H1 (cell line): ENCODE results near the gene ZNF423. TPM values are rescaled to one million over a fixed set of nuclear protein-coding genes. Genes with fewer than 3 reads are reported as not detected.

Experiments
- CTCF ChIA-PET: fragments of 300-600 bp; sonication (Branson Sonifier 250); formaldehyde crosslinking; loops from one replicate; lab custom pipeline; 2021; ENCODE audit not compliant: partially characterized antibody; lab: Charles Lee
- POLR2A ChIA-PET: fragments of 300-600 bp; sonication (Branson Sonifier 250); formaldehyde crosslinking; loops from one replicate; lab custom pipeline; 2021; ENCODE audit warnings: inconsistent platforms; ENCODE audit not compliant: partially characterized antibody; lab: Charles Lee
- DNase-seq, 2 experiments: peaks; one replicate each; pipeline versions ENCODE4 v3.0.0 to v3.0.0-alpha.2; 2010 to 2022; ENCODE audit warnings: low spot score in 2 of 2, low read depth in 1 of 2, mixed read lengths in 1 of 2
- FAIRE-seq: peaks from 2 replicates; lab custom pipeline; 2011; peaks lifted over from hg19 to GRCh38; lab: Jason Lieb, UNC
- H2AFZ ChIP-seq: 2 replicates; pipeline ENCODE4 v1.8.1; 2012; ENCODE audit warnings: low read length, inconsistent platforms
- H2AK5ac ChIP-seq: 2 replicates; pipeline ENCODE4 v1.6.1; 2013; ENCODE audit warnings: low read depth, low read length
- H2BK120ac ChIP-seq: replicated peaks from 2 replicates; pipeline ENCODE3; 2013; ENCODE audit warnings: low read depth, low read length, inconsistent platforms
- H2BK12ac ChIP-seq: 2 replicates; pipeline ENCODE4 v1.6.1; 2013; ENCODE audit warnings: low read depth, low read length
- H2BK15ac ChIP-seq: 2 replicates; pipeline ENCODE4 v1.6.1; 2013; ENCODE audit warnings: low read length
- H2BK20ac ChIP-seq: 2 replicates; pipeline ENCODE4 v1.6.1; 2013; ENCODE audit warnings: low read length
- H2BK5ac ChIP-seq: 2 replicates; pipeline ENCODE4 v1.6.1; 2013; ENCODE audit warnings: low read depth, low read length
- H3K14ac ChIP-seq: 2 replicates; pipeline ENCODE4 v1.6.1; 2013; ENCODE audit warnings: inconsistent platforms; ENCODE audit not compliant: insufficient read length
- H3K18ac ChIP-seq: 2 replicates; pipeline ENCODE4 v1.6.1; 2013; ENCODE audit warnings: low read length; ENCODE audit errors: extremely low read depth
- H3K23ac ChIP-seq: 2 replicates; pipeline ENCODE4 v1.6.1; 2013; ENCODE audit warnings: inconsistent platforms; ENCODE audit not compliant: insufficient read length
- H3K23me2 ChIP-seq: 2 replicates; pipeline ENCODE4 v1.6.1; 2013; ENCODE audit warnings: low read depth, low read length
- H3K27ac ChIP-seq: 2 replicates; pipeline ENCODE4 v1.6.1; 2011; ENCODE audit warnings: low read depth, low read length, inconsistent platforms
- H3K27me3 ChIP-seq, 4 experiments: replicated peaks in 1 of 4; 1 replicate in 1 of 4; 2 replicates in 3 of 4; pipeline versions ENCODE4 v1.6.1 to v1.8.1; 2011 to 2013; ENCODE audit warnings: low read length in 3 of 4, mild to moderate bottlenecking in 3 of 4, inconsistent platforms in 2 of 4, mixed read lengths in 2 of 4, moderate library complexity in 1 of 4; ENCODE audit not compliant: control insufficient read depth in 3 of 4, insufficient read depth in 3 of 4; ENCODE audit errors: extremely low read depth in 1 of 4
- H3K36me3 ChIP-seq, 4 experiments: 2 replicates each; pipeline versions ENCODE4 v1.6.1 to v1.8.1; 2011 to 2013; ENCODE audit warnings: mild to moderate bottlenecking in 4 of 4, low read length in 3 of 4, moderate library complexity in 2 of 4, control low read depth in 1 of 4, inconsistent platforms in 1 of 4; ENCODE audit not compliant: insufficient read depth in 4 of 4, control insufficient read depth in 2 of 4
- H3K4ac ChIP-seq: replicated peaks from 2 replicates; pipeline ENCODE3; 2013; ENCODE audit warnings: low read length, low read depth, mixed read lengths, inconsistent platforms; ENCODE audit not compliant: insufficient read length
- H3K4me1 ChIP-seq, 4 experiments: replicated peaks in 1 of 4; 1 replicate in 1 of 4; 2 replicates in 3 of 4; pipeline versions ENCODE4 v1.6.1 to v1.8.1; 2011 to 2013; ENCODE audit warnings: low read length in 3 of 4, inconsistent platforms in 2 of 4, mixed read lengths in 1 of 4; ENCODE audit not compliant: insufficient read depth in 4 of 4, control insufficient read depth in 3 of 4
- H3K4me2 ChIP-seq, 2 experiments: 2 replicates each; pipeline versions ENCODE4 v1.6.1 to v1.8.1; 2011 to 2013; ENCODE audit warnings: low read depth in 2 of 2, low read length in 2 of 2, control low read depth in 1 of 2, inconsistent platforms in 1 of 2, mild to moderate bottlenecking in 1 of 2; ENCODE audit not compliant: insufficient read depth in 1 of 2
- H3K4me3 ChIP-seq, 4 experiments: fragments of 200-600, 300-600 bp in 1 of 4; sonication (generic), shearing (Covaris generic), sonication (Bioruptor Twin) in 1 of 4; 2 replicates each; pipeline versions ENCODE4 v1.5.1 to v1.8.1; 2011 to 2016; ENCODE audit warnings: low read length in 4 of 4, low read depth in 3 of 4, control low read depth in 2 of 4, inconsistent platforms in 2 of 4, mild to moderate bottlenecking in 2 of 4, mixed read lengths in 1 of 4, moderate library complexity in 1 of 4; ENCODE audit not compliant: insufficient read depth in 2 of 4; ENCODE audit errors: extremely low read depth in 1 of 4
- H3K56ac ChIP-seq: replicated peaks from 2 replicates; pipeline ENCODE3; 2013; ENCODE audit warnings: low read depth, mild to moderate bottlenecking, mixed read lengths, low read length, inconsistent platforms; ENCODE audit not compliant: insufficient read length
- H3K79me1 ChIP-seq: 2 replicates; pipeline ENCODE4 v1.6.1; 2013; ENCODE audit warnings: low read depth, low read length, control low read depth
- H3K79me2 ChIP-seq, 2 experiments: 2 replicates each; pipeline versions ENCODE4 v1.6.1 to v1.8.1; 2012 to 2013; ENCODE audit warnings: low read length in 2 of 2, mild to moderate bottlenecking in 2 of 2, inconsistent platforms in 1 of 2; ENCODE audit not compliant: insufficient read depth in 2 of 2, control insufficient read depth in 1 of 2
- H3K9ac ChIP-seq, 4 experiments: replicated peaks in 1 of 4; 1 replicate in 1 of 4; 2 replicates in 3 of 4; pipeline versions ENCODE4 v1.6.1 to v1.8.1; 2011 to 2013; ENCODE audit warnings: low read depth in 3 of 4, low read length in 3 of 4, control low read depth in 2 of 4, mild to moderate bottlenecking in 2 of 4, moderate library complexity in 2 of 4, inconsistent platforms in 1 of 4; ENCODE audit errors: extremely low read depth in 1 of 4
- H3K9me3 ChIP-seq, 2 experiments: 2 replicates each; pipeline versions ENCODE4 v1.6.1 to v1.8.1; 2012 to 2013; ENCODE audit warnings: mild to moderate bottlenecking in 2 of 2, moderate library complexity in 2 of 2, control low read depth in 1 of 2, inconsistent platforms in 1 of 2, low read depth in 1 of 2, low read length in 1 of 2, mixed read lengths in 1 of 2; ENCODE audit not compliant: insufficient read depth in 2 of 2
- H4K20me1 ChIP-seq, 2 experiments: replicated peaks in 1 of 2; 2 replicates each; pipeline versions ENCODE3 to v1.8.1; 2011 to 2013; ENCODE audit warnings: inconsistent platforms in 2 of 2, low read length in 2 of 2, mild to moderate bottlenecking in 1 of 2; ENCODE audit not compliant: insufficient read depth in 2 of 2, control insufficient read depth in 1 of 2
- H4K5ac ChIP-seq: 2 replicates; pipeline ENCODE4 v1.6.1; 2013; ENCODE audit warnings: low read length, low read depth, mixed read lengths, inconsistent platforms; ENCODE audit not compliant: insufficient read length
- H4K8ac ChIP-seq: 2 replicates; pipeline ENCODE4 v1.8.0; 2013; ENCODE audit warnings: mild to moderate bottlenecking, moderate library complexity, low read length, inconsistent platforms; ENCODE audit not compliant: insufficient read depth; ENCODE audit errors: extremely low read depth
- H4K91ac ChIP-seq: replicated peaks from 2 replicates; pipeline ENCODE3; 2013; ENCODE audit warnings: low read length, mixed read lengths, inconsistent platforms; ENCODE audit not compliant: insufficient read length
- EGR1 ChIP-seq: IDR thresholded peaks from 2 replicates; pipeline ENCODE4 v1.6.1; 2011; ENCODE audit warnings: low read depth, low read length, borderline replicate concordance
- HDAC2 ChIP-seq, 2 experiments: fragments of 300-600 bp in 1 of 2; sonication (generic) in 1 of 2; IDR thresholded peaks; 2 replicates each; pipeline ENCODE4 v1.6.1; 2011 to 2012; ENCODE audit warnings: low read depth in 2 of 2, low read length in 2 of 2, mild to moderate bottlenecking in 2 of 2, moderate library complexity in 2 of 2, borderline replicate concordance in 1 of 2, inconsistent platforms in 1 of 2
- POLR2A ChIP-seq, 2 experiments: IDR thresholded peaks; 1 replicate in 1 of 2; 2 replicates in 1 of 2; pipeline ENCODE4 v1.6.1; 2011; ENCODE audit warnings: low read depth in 2 of 2, low read length in 2 of 2, mild to moderate bottlenecking in 2 of 2; ENCODE audit errors: control extremely low read depth in 1 of 2
- TAF7 ChIP-seq: optimal IDR thresholded peaks from 2 replicates; pipeline ENCODE3; 2011; ENCODE audit warnings: low read depth, mild to moderate bottlenecking, inconsistent platforms, low read length, moderate library complexity, borderline replicate concordance
- WGBS, 2 experiments: shearing (Covaris generic) in 1 of 2; methylation state at CpG; one replicate each; pipeline versions ENCODE4 v1.1.6 to v1.1.7; 2013 to 2015; ENCODE audit warnings: low lambda C conversion rate in 2 of 2, mixed read lengths in 2 of 2, inconsistent platforms in 1 of 2, low coverage in 1 of 2, missing lambda C conversion rate in 1 of 2; ENCODE audit not compliant: insufficient replicate concordance in 2 of 2, insufficient coverage in 1 of 2, insufficient read length in 1 of 2; ENCODE audit errors: extremely low coverage in 1 of 2, missing lambda C conversion rate in 1 of 2; 5-methylcytosine and 5-hydroxymethylcytosine counted together
- polyA plus RNA-seq, 7 experiments: library from polyadenylated mRNA; depleted of rRNA in 3 of 7; stranded (reverse) in 5 of 7; unstranded in 2 of 7; fragments of >200 nt in 5 of 7; fragments of 200-250 nt in 2 of 7; gene quantifications; 1 replicate in 5 of 7; 2 replicates in 1 of 7; 4 replicates in 1 of 7; pipeline versions ENCODE4 v1.2.1 to v1.2.3, GENCODE V29; 2011 to 2013; ENCODE audit warnings: missing spikeins in 2 of 7, mixed read lengths in 2 of 7
- total RNA-seq: library from RNA; stranded (reverse); fragmentation: NEBNext Ultra II Directional; extraction: Animal tissue kit (Norgen Biotek cat#: 25700); gene quantifications from 2 replicates; pipeline ENCODE4 v1.2.1, GENCODE V29; 2021

ZNF423 gene
- total and polyA plus RNA-seq, 2 of the 8 experiments (the other 6 are each of a cell fraction or from before 2014, with no cell fraction given): 38.2 to 52.3 TPM

- Histone ChIP-seq H3K4me3 (no peak overlapping the region), H3K56ac (no peak overlapping the region), H3K4ac (no peak overlapping the region), H2BK12ac (no peak overlapping the region), H4K20me1 (no peaks in the 10 kb centered on the region), H2AFZ (no peak overlapping the region), H3K23ac (no peak overlapping the region), H3K79me1 (0 out of 2 replicates have a peak, but pooled peaks cover 2% of the 10 kb centered on the region), H4K5ac (no peak overlapping the region), H2AK5ac (no peak overlapping the region), H3K4me1 (peaks cover 0 to 6% (median 0%) of the 10 kb centered on the region in 4 experiments; a peak in 2 of 7 replicates), H3K27ac (no peak overlapping the region), H2BK5ac (no peak overlapping the region; the same call in 1 of the 2 replicates), H3K18ac (no peak overlapping the region), H3K79me2 (peaks cover 0 to 3% of the 10 kb centered on the region in 2 experiments; a peak in 1 of 4 replicates), H2BK20ac (no peak overlapping the region), H4K8ac (no peak overlapping the region), H3K27me3 (no peaks in the 10 kb centered on the region), H3K14ac (no peak overlapping the region), H2BK15ac (no peak overlapping the region), H3K4me2 (no peak overlapping the region), H3K9me3 (peaks cover 2 to 9% of the 10 kb centered on the region in 2 experiments; a peak in 2 of 4 replicates), H3K9ac (no peak overlapping the region), H3K23me2 (no peaks in the 10 kb centered on the region), H2BK120ac (no peak overlapping the region), H3K36me3 (peaks cover 0 to 3% (median 1%) of the 10 kb centered on the region in 4 experiments; a peak in 1 of 8 replicates), H4K91ac (no peak overlapping the region)
- FAIRE-seq (no peak), DNase-seq (no peak)
- ChIA-PET POLR2A (interaction anchor here (2.3 kb wide), 1 partner anchor 8 kb away, joined by 8 read pairs; no protein-coding TSS in a partner anchor), CTCF (interaction anchor here (0.6 to 2.8 kb wide), 11 partner anchors 8 to 237 kb away, joined by 3 to 11 read pairs (median 3); no protein-coding TSS in a partner anchor)
- 78% methylated on average over 6 of the region's 6 CpGs; no CpG with 5 or more reads in 1 of the 2 experiments for WGBS, 2 experiments
- no peak for TF ChIP-seq POLR2A (IDR thresholded peaks at IDR 0.05; ENCODE audit: control extremely low read depth in 1 of 2, low read depth in 2 of 2, low read length in 2 of 2)
- TF ChIP-seq HDAC2 (IDR thresholded peaks at IDR 0.05; ENCODE audit: borderline replicate concordance in 1 of 2, low read depth in 2 of 2, low read length in 2 of 2): no peak
- TF ChIP-seq TAF7: no peak
- TF ChIP-seq EGR1: no peak
These were observed 202.7 kb downstream of the ZNF423 start for GRCh38 chr16:49653173-49653570.
